ENCODE measurements around the gene FOXP1.
A peak's percentile ranks its signal among the peaks of the same experiment; 100 is the strongest.

FOXP1 gene

GRCh38 chr3:71478568-71478967 lies 105.0 kb downstream of the FOXP1 start:
- no peaks in the 10 kb centered on the region for H3K79me2 ChIP-seq (ENCODE audit: low read length)

DNA sequence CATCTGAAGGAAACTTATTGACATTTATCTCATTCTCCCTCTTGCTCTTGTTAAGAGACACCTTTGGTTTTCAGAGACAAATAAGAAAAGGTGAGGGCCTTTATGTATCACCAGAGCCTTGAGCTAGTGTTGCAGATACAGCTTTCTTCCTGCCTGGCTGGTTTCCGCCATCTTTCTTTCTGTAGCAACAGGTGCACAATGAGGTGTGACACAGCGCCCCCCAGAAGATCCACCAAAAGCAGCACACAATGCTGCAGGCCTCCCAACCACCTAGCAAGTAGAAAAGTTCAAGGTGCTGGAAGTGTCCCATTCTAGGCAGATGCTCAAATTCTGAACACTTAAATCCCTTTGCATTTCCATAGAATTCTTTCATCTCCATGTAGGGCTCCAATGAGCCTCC lies 106.6 kb downstream of the FOXP1 start:
- Histone ChIP-seq H3K9me3 (ENCODE audit: insufficient read depth, low read length) (no peaks in the 10 kb centered on the region), H4K20me1 (ENCODE audit: insufficient read depth, low read length) (no peaks in the 10 kb centered on the region), H2AFZ (ENCODE audit: low read depth, low read length) (no peak overlapping the region), H3K36me3 (replicated peaks; ENCODE audit: low read depth, low read length) (no peaks in the 10 kb centered on the region), H3K4me3 (ENCODE audit: low read length) (no peak overlapping the region), H3K9ac (ENCODE audit: low read length) (no peak overlapping the region), H3K79me2 (ENCODE audit: low read length) (no peaks in the 10 kb centered on the region), H3K4me1 (ENCODE audit: low read length) (peaks cover 5% of the 10 kb centered on the region; the same call in 1 of the 2 replicates), H3K4me2 (ENCODE audit: low read length) (no peak overlapping the region), H3K27ac (ENCODE audit: low read length) (no peak overlapping the region), H3K27me3 (ENCODE audit: low read depth, low read length) (no peaks in the 10 kb centered on the region; the same call in 1 of the 2 replicates)
- TF ChIP-seq EZH2phosphoT487 (IDR thresholded peaks at IDR 0.05; ENCODE audit: low read depth), result no peak
- TF ChIP-seq, protein P1, sequence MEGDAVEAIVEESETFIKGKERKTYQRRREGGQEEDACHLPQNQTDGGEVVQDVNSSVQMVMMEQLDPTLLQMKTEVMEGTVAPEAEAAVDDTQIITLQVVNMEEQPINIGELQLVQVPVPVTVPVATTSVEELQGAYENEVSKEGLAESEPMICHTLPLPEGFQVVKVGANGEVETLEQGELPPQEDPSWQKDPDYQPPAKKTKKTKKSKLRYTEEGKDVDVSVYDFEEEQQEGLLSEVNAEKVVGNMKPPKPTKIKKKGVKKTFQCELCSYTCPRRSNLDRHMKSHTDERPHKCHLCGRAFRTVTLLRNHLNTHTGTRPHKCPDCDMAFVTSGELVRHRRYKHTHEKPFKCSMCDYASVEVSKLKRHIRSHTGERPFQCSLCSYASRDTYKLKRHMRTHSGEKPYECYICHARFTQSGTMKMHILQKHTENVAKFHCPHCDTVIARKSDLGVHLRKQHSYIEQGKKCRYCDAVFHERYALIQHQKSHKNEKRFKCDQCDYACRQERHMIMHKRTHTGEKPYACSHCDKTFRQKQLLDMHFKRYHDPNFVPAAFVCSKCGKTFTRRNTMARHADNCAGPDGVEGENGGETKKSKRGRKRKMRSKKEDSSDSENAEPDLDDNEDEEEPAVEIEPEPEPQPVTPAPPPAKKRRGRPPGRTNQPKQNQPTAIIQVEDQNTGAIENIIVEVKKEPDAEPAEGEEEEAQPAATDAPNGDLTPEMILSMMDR (IDR thresholded peaks at IDR 0.05; ENCODE audit: low read depth, low read length), result peak; percentile 13; the same call in 1 of the 2 replicates

More at GRCh38 chr3:71478568-71478967, 105.0 kb downstream of the FOXP1 start:
- Histone ChIP-seq H4K20me1 (ENCODE audit: insufficient read depth, low read length) (no peaks in the 10 kb centered on the region), H3K4me2 (ENCODE audit: low read length) (no peak overlapping the region), H3K27me3 (ENCODE audit: low read depth, low read length) (no peaks in the 10 kb centered on the region), H3K9ac (ENCODE audit: low read length) (no peak overlapping the region), H3K4me1 (ENCODE audit: low read length) (no peaks in the 10 kb centered on the region), H2AFZ (ENCODE audit: low read depth, low read length) (no peak overlapping the region), H3K4me3 (ENCODE audit: low read length) (no peak overlapping the region), H3K36me3 (replicated peaks; ENCODE audit: low read depth, low read length) (no peaks in the 10 kb centered on the region), H3K27ac (ENCODE audit: low read length) (no peak overlapping the region), H3K9me3 (ENCODE audit: insufficient read depth, low read length) (no peaks in the 10 kb centered on the region)
- no peak for TF ChIP-seq EZH2phosphoT487 (IDR thresholded peaks at IDR 0.05; ENCODE audit: low read depth)
- TF ChIP-seq, protein P1 (IDR thresholded peaks at IDR 0.05; ENCODE audit: low read depth, low read length), result no peak

- Histone ChIP-seq H3K27ac (ENCODE audit: low read length) (no peak overlapping the region), H3K9me3 (ENCODE audit: insufficient read depth, low read length) (no peaks in the 10 kb centered on the region), H3K27me3 (ENCODE audit: low read depth, low read length) (peaks cover 34% of the 10 kb centered on the region), H3K4me3 (ENCODE audit: low read length) (no peak overlapping the region), H3K79me2 (ENCODE audit: low read length) (no peaks in the 10 kb centered on the region), H3K4me1 (ENCODE audit: low read length) (peaks cover 12% of the 10 kb centered on the region; the same call in 1 of the 2 replicates), H3K4me2 (ENCODE audit: low read length) (no peak overlapping the region), H3K36me3 (replicated peaks; ENCODE audit: low read depth, low read length) (no peaks in the 10 kb centered on the region), H2AFZ (ENCODE audit: low read depth, low read length) (no peak overlapping the region), H4K20me1 (ENCODE audit: insufficient read depth, low read length) (no peaks in the 10 kb centered on the region), H3K9ac (ENCODE audit: low read length) (no peak overlapping the region)
- TF ChIP-seq EZH2phosphoT487 (IDR thresholded peaks at IDR 0.05; ENCODE audit: low read depth), result no peak
- TF ChIP-seq, protein P1 (IDR thresholded peaks at IDR 0.05; ENCODE audit: low read depth, low read length), result no peak
Observed at GRCh38 chr3:71469138-71469435, 114.4 kb downstream of the FOXP1 start.

GRCh38 chr3:71468311-71469137 lies 115.0 kb downstream of the FOXP1 start:
- Histone ChIP-seq H3K36me3 (replicated peaks; ENCODE audit: low read depth, low read length) (no peaks in the 10 kb centered on the region), H3K4me1 (ENCODE audit: low read length) (peaks cover 12% of the 10 kb centered on the region; the same call in 1 of the 2 replicates), H4K20me1 (ENCODE audit: insufficient read depth, low read length) (no peaks in the 10 kb centered on the region), H3K79me2 (ENCODE audit: low read length) (no peaks in the 10 kb centered on the region), H2AFZ (ENCODE audit: low read depth, low read length) (no peak overlapping the region), H3K4me3 (ENCODE audit: low read length) (no peak overlapping the region), H3K27ac (ENCODE audit: low read length) (no peak overlapping the region), H3K4me2 (ENCODE audit: low read length) (no peak overlapping the region), H3K9me3 (ENCODE audit: insufficient read depth, low read length) (no peaks in the 10 kb centered on the region), H3K9ac (ENCODE audit: low read length) (no peak overlapping the region), H3K27me3 (ENCODE audit: low read depth, low read length) (peaks cover 34% of the 10 kb centered on the region)
- no peak for TF ChIP-seq EZH2phosphoT487 (IDR thresholded peaks at IDR 0.05; ENCODE audit: low read depth)
- TF ChIP-seq, protein P1 (IDR thresholded peaks at IDR 0.05; ENCODE audit: low read depth, low read length), result no peak

Data from OCI-LY3 (cell line).